Breast epithelium (tissue), 4 donors: ENCODE data around the gene EFNA4. TPM values are rescaled to one million over a fixed set of nuclear protein-coding genes. Genes with fewer than 3 reads are reported as not detected.

Experiments used
- DNase-seq, 2 donors: peaks; one replicate each; pipeline ENCODE4 v3.0.0-alpha.2; 2019; ENCODE audit warnings: low spot score in 2 of 2
- H3K27ac ChIP-seq, 2 donors: fragments of 200-600 bp; sonication (generic) in 1 of 2; one replicate each; pipeline ENCODE4 v1.5.1; 2016 to 2019; ENCODE audit warnings: mild to moderate bottlenecking in 1 of 2
- H3K27me3 ChIP-seq, 2 donors: fragments of 200-600 bp; sonication (generic) in 1 of 2; one replicate each; pipeline versions ENCODE4 v1.5.1 to v1.6.0; 2017 to 2019; ENCODE audit warnings: control low read depth in 1 of 2, mild to moderate bottlenecking in 1 of 2
- H3K36me3 ChIP-seq: fragments of 200-600 bp; one replicate; pipeline ENCODE4 v1.5.1; 2019
- H3K4me1 ChIP-seq, 2 donors: fragments of 200-600 bp; sonication (generic); one replicate each; pipeline ENCODE4 v1.5.1; 2016 to 2019; ENCODE audit warnings: control low read depth in 1 of 2
- H3K4me3 ChIP-seq, 3 donors: fragments of 200-600 bp; sonication (generic); 1 replicate in 2 of 3; 2 replicates in 1 of 3; pipeline ENCODE4 v1.5.1; 2016 to 2019; ENCODE audit warnings: mild to moderate bottlenecking in 3 of 3, moderate library complexity in 2 of 3
- H3K9me3 ChIP-seq, 2 donors: fragments of 200-600 bp; sonication (generic) in 1 of 2; one replicate each; pipeline ENCODE4 v1.5.1; 2016 to 2019; ENCODE audit warnings: control low read depth in 1 of 2
- CTCF ChIP-seq, 3 donors: fragments of 450-650 bp; IDR thresholded peaks; one replicate each; pipeline ENCODE4 v1.5.1; 2016 to 2017; ENCODE audit warnings: antibody characterized with exemption in 3 of 3, mild to moderate bottlenecking in 3 of 3, moderate library complexity in 3 of 3
- POLR2A ChIP-seq: fragments of 450-650 bp; IDR thresholded peaks from one replicate; pipeline ENCODE4 v1.6.1; 2016; ENCODE audit warnings: antibody characterized with exemption, mild to moderate bottlenecking, moderate library complexity
- POLR2AphosphoS5 ChIP-seq, 3 donors: sonication (generic); formaldehyde crosslinking; IDR thresholded peaks; one replicate each; pipeline ENCODE4 v1.6.1; 2017; ENCODE audit warnings: antibody characterized with exemption in 3 of 3
- intact Hi-C: fragments of 100-400 bp; cut with DNase I; formaldehyde crosslinking; loops from one replicate; pipeline ENCODE4 v1.15.1; 2023; ENCODE audit warnings: low total_unique reads
- total RNA-seq, 3 donors: library from RNA; depleted of rRNA; stranded (reverse); fragments of >200 nt; gene quantifications; one replicate each; pipeline ENCODE4 v1.1.0, GENCODE V29; 2016

Gene EFNA4
- total RNA-seq, 3 donors from 2014 or later = 4.8 to 26.6 (median 23.9) TPM

DNA sequence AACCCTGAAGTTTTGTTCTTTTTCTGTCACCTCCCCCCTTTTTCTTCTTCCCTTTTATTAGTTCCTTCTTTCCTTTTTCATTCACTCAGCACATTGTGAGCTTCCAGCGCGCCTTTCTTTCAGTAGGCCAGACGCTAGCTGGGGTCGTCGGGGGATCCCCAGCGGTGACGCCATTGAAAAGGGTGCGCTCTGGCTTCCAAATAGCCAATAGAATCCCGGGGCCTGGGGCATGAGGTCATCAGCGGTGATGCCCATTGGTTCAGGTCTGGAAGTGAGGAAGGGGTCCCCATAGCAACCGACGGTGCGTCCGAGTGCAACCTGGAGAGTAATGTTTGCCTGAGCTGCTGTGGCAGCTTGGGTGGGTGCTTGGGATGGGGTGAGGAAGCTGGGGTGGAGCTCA lies 8.2 kb downstream of the EFNA4 start:
- DNase-seq = no peak
- no peak overlapping the region for H3K4me3 ChIP-seq
- intact Hi-C loops = no loop called here
- no peaks in the 10 kb centered on the region for H3K36me3 ChIP-seq
- no peaks in the 10 kb centered on the region for H3K27me3 ChIP-seq
- TF ChIP-seq POLR2A = no peak
- TF ChIP-seq POLR2AphosphoS5 (IDR thresholded peaks at IDR 0.05) = no peak
- TF ChIP-seq CTCF (IDR thresholded peaks at IDR 0.05) = no peak
- H3K4me1 ChIP-seq = peaks cover 0 to 6% of the 10 kb centered on the region in 2 donors
- H3K9me3 ChIP-seq = no peaks in the 10 kb centered on the region
- peak overlapping the region in 1 of 2 donors; percentile 51 for H3K27ac ChIP-seq

DNA sequence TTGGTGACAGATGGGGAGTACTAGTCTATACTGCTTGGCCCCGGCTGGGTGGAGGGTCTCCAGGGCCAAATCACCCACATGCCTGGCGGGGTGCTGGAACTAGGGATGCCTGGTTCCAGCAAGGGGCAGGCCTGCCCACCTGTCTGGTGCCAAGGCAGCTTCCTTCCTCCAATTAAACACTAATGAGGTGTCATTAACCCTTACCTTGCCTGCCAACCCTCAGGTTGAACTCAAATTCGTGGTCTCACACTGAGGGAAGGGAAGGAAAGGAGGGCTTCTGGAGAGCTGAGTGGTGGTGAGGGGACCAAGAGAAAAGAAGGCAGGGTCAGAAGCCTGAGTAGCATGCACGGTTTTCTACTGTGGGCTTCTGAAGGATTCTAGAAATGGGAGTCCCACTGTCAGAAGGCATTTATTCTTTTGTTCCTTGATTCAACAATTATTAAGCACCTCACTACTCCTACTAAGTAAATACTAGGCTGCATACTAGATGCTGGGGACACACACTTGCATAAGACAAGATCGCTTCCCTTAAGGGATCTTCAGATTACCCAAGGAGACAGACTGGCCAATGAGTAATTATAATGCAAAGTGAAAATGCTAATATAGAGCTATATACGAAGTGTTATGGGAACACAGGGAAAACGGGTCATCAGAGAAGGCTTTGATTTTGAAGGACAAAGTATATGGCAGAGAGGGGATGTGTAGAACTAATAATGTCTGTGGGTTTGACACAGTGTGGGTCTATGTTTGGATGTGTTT lies 9.2 kb downstream of the EFNA4 start:
- H3K27ac ChIP-seq = no peak overlapping the region
- no peak for DNase-seq
- H3K4me1 ChIP-seq = peaks cover 0 to 6% of the 10 kb centered on the region in 2 donors
- intact Hi-C loops = no loop called here
- TF ChIP-seq POLR2A (no peak), POLR2AphosphoS5 (IDR thresholded peaks at IDR 0.05) (no peak), CTCF (IDR thresholded peaks at IDR 0.05) (no peak)
- H3K27me3 ChIP-seq = no peaks in the 10 kb centered on the region
- H3K4me3 ChIP-seq = no peak overlapping the region
- H3K9me3 ChIP-seq = no peaks in the 10 kb centered on the region
- no peaks in the 10 kb centered on the region for H3K36me3 ChIP-seq

DNA sequence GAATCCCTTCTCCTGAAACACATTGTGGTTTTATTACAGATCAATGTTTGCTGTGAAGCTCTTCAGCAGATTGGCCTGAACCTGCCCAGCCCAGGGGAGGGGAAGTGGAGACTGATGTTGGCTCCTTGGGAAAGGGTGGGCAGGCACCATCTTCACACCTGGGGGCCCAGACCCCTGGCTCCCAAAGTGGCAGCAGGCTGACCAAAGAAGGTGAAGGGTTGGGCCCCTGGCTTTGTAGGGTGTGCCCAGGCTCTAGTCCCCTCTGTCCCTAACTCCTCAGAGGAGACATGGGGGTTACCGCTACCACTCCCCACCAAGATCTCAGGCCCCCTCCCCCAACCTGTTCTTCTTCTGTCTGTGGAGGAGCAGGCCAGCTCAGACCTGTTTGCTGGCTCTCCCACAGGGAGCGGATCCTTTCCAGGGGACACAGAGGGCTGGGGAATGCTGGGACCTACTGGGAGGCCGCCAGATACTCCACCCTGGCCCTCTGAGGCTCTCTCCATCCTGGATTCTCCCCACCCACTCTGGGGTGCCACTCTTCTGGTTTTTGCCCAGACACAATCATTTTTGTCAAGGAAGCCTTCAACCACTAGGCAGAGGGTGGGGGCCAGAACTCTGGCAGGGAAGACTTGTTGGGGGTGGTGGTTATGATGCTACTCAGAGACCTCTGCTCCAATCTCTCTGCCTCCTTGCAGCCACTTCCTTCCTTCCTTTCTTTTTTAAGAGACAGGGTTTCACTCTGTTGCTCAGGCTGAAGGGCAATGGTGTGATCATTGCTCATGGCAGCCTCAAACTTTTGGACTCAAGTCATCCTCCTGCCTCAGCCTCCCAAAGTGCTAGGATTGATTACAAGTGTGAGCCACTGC lies 10.1 kb downstream of the EFNA4 start:
- no peak for TF ChIP-seq CTCF (IDR thresholded peaks at IDR 0.05)
- TF ChIP-seq POLR2A = no peak
- no peak for TF ChIP-seq POLR2AphosphoS5 (IDR thresholded peaks at IDR 0.05)

DNA sequence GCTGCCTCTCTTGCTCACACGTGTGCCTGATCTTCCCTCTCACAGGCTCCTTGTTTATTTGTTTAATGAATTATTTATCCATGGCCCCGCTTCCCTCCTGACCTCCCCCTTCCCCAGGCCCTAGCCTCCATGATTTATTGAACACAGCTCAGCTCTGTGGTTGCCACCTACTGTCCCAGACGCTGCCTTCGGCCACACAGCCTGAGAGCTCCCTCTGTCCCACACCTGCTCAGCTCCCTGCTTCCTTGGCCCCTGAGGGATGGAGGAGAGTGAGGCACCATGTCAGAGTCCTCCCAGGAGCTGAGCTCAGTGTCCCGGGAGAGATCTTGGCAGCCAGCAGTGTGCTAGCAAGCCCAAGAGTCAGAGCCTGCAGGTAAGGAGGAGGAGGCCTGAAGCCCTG lies 12.0 kb downstream of the EFNA4 start:
- no peaks in the 10 kb centered on the region for H3K9me3 ChIP-seq
- no peaks in the 10 kb centered on the region for H3K36me3 ChIP-seq
- H3K4me3 ChIP-seq = no peak overlapping the region
- peaks cover 0 to 7% of the 10 kb centered on the region in 2 donors for H3K27me3 ChIP-seq
- no peak for DNase-seq
- H3K4me1 ChIP-seq = peaks cover 3 to 22% of the 10 kb centered on the region in 2 donors
- intact Hi-C loops = no loop called here
- no peak for TF ChIP-seq CTCF (IDR thresholded peaks at IDR 0.05)
- no peak for TF ChIP-seq POLR2A
- no peak for TF ChIP-seq POLR2AphosphoS5 (IDR thresholded peaks at IDR 0.05)
- H3K27ac ChIP-seq = peak overlapping the region; percentile 3 to 17

More for the DNA sequence above, 10.1 kb downstream of the EFNA4 start:
- DNase-seq = no peak
- no peaks in the 10 kb centered on the region for H3K9me3 ChIP-seq
- H3K36me3 ChIP-seq = no peaks in the 10 kb centered on the region
- no peak overlapping the region for H3K4me3 ChIP-seq
- intact Hi-C loops = no loop called here
- no peak overlapping the region for H3K27ac ChIP-seq
- H3K4me1 ChIP-seq = peaks cover 0 to 10% of the 10 kb centered on the region in 2 donors
- H3K27me3 ChIP-seq = no peaks in the 10 kb centered on the region

DNA sequence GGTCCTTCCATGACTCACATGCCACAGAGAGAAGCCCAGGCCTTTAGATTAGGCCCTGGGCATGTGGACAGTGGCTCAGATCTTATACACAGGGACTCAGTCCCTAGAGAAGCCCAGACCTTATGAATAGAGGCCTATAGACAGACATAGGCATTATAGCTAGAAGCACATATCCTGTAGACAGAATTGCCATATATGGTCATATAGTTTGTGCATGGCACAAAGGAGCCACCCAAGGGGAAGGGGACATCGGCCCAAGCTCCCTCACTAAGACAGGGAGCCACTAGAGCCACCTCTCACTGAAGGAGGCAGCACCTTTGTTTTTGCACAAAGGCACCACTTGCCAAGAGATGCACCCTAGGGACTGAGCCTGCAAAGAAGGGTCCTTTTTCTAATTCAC lies 12.8 kb downstream of the EFNA4 start:
- intact Hi-C loops = no loop called here
- no peak for TF ChIP-seq CTCF (IDR thresholded peaks at IDR 0.05)
- TF ChIP-seq POLR2A = no peak
- TF ChIP-seq POLR2AphosphoS5 (IDR thresholded peaks at IDR 0.05) = no peak
- Histone ChIP-seq H3K27ac (no peak overlapping the region), H3K9me3 (no peaks in the 10 kb centered on the region), H3K4me3 (no peak overlapping the region), H3K4me1 (peaks cover 11 to 25% of the 10 kb centered on the region in 2 donors), H3K27me3 (peaks cover 0 to 12% of the 10 kb centered on the region in 2 donors), H3K36me3 (no peaks in the 10 kb centered on the region)
- DNase-seq = no peak
